CD4-positive, alpha-beta T cell treated with Interleukin-15 for 1 hour (primary cell): ENCODE measurements around the gene RAB40B.

Experiments
- DNase-seq: peaks from one replicate; pipeline ENCODE4 v3.0.0-alpha.2; 2020

RAB40B gene

GRCh38 chr17:82613283-82614094 is 85.0 kb downstream of the RAB40B start:
- no peak for DNase-seq

- DNase-seq, result no peak
These were observed 87.1 kb downstream of the RAB40B start for GRCh38 chr17:82611140-82612058.

DNA sequence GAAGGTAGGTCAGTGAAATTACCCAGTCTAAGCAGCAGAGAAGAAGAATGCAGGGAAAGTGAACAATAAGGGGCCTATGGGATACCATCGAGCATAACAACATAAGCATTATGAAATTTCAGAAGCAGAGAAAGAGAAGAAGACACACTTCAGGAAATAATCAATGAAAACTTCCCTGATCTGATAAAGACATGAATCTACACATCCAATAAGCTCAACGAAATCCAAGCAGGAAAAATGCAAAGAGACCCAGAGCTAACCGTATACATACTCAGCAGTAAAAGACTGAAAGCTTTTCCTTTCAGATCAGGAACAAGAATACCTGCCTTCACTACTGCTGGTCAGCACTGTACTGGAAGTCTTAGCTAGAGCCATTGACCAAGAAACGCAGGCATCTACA is 88.8 kb downstream of the RAB40B start:
- DNase-seq, result no peak

DNA sequence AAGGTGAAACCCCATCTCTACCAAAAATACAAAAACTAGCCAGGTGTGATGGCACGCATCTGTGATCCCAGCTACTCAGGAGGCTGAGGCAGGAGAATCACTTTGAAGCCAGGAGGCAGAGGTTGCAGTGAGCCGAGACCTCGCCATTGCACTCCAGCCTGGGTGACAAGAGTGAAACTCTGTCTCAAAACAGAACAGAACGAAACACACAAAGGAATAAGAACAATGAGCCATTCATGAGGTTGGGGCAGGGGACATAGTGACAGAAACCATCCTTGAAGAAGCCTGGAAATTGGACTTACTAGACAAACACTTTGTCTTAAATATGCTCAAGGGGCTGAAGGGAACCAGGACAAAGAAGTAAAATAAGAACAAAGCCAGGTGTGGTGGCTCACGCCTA is 89.7 kb downstream of the RAB40B start:
- DNase-seq, result no peak

- no peak for DNase-seq
These were observed 92.4 kb downstream of the RAB40B start for GRCh38 chr17:82605939-82606600.
